GM12878 (cell line): ENCODE measurements around the gene DHRS12. TPM values are rescaled to one million over a fixed set of nuclear protein-coding genes. Genes with fewer than 3 reads are reported as not detected.
A peak's percentile ranks its signal among the peaks of the same experiment; 100 is the strongest.

Experiments used
- ATAC-seq: fragments of 200-7000 bp; cut with Tn5 transposase; 3 replicates; pipeline ENCODE4 v1.9.1; 2020; ENCODE audit warnings: mild to moderate bottlenecking, moderate library complexity
- BruUV-seq: library from RNA; stranded (reverse); fragments of 400-500 nt; replicated peaks from 2 replicates; lab custom pipeline; 2021; lab: Mats Ljungman, UMichigan
- CTCF ChIA-PET: fragments of 300-600 bp; sonication (Branson Sonifier 250); formaldehyde crosslinking; extraction: SDS; loops from one replicate; lab custom pipeline; 2021; ENCODE audit warnings: inconsistent platforms; lab: Yijun Ruan, JAX
- POLR2A ChIA-PET: fragments of 350-600 bp; formaldehyde crosslinking; extraction: SDS; loops from one replicate; lab custom pipeline; 2021; ENCODE audit warnings: inconsistent platforms; lab: Charles Lee
- RAD21 ChIA-PET: fragments of 300-600 bp; sonication (Branson Sonifier 250); formaldehyde crosslinking; loops from one replicate; lab custom pipeline; 2023; ENCODE audit warnings: antibody characterized with exemption; ENCODE audit not compliant: unreplicated experiment; lab: Charles Lee
- SMC1A ChIA-PET: fragments of 300-600 bp; sonication (Branson Sonifier 250); formaldehyde crosslinking; loops from one replicate; lab custom pipeline; 2023; ENCODE audit not compliant: unreplicated experiment, uncharacterized antibody; lab: Charles Lee
- DNase-seq: peaks from one replicate; pipeline ENCODE4 v3.0.0-alpha.2; 2011; ENCODE audit warnings: low read depth, low spot score
- FAIRE-seq: peaks from 3 replicates; lab custom pipeline; 2011; peaks lifted over from hg19 to GRCh38; lab: Jason Lieb, UNC
- H2AFZ ChIP-seq: 2 replicates; pipeline ENCODE4 v1.6.0; 2011; ENCODE audit warnings: low read depth, low read length, control low read depth; ENCODE audit not compliant: control insufficient read depth
- H3K27ac ChIP-seq: 2 replicates; pipeline ENCODE4 v1.5.1; 2011; ENCODE audit warnings: control low read depth; ENCODE audit not compliant: control insufficient read depth, insufficient read depth
- H3K27me3 ChIP-seq, 2 experiments: replicated peaks in 1 of 2; 2 replicates each; pipeline versions ENCODE4 v1.6.0 to v1.6.1; 2011; ENCODE audit warnings: low read length in 1 of 2; ENCODE audit not compliant: control insufficient read depth in 2 of 2, insufficient read depth in 2 of 2
- H3K36me3 ChIP-seq, 2 experiments: 2 replicates each; pipeline ENCODE4 v1.5.1; 2011; ENCODE audit warnings: low read length in 1 of 2; ENCODE audit not compliant: control insufficient read depth in 2 of 2, insufficient read depth in 2 of 2
- H3K4me1 ChIP-seq: 2 replicates; pipeline ENCODE4 v1.6.1; 2011; ENCODE audit warnings: mild to moderate bottlenecking, low read length, moderate library complexity, mixed read lengths; ENCODE audit not compliant: control insufficient read depth, insufficient read depth
- H3K4me2 ChIP-seq: 2 replicates; pipeline ENCODE4 v1.6.0; 2011; ENCODE audit warnings: control low read depth; ENCODE audit not compliant: control insufficient read depth, insufficient read depth
- H3K4me3 ChIP-seq: fragments of 200-600 bp; sonication (generic); 2 replicates; pipeline ENCODE4 v1.5.1; 2016
- H3K79me2 ChIP-seq: 2 replicates; pipeline ENCODE4 v1.6.0; 2011; ENCODE audit warnings: low read length; ENCODE audit not compliant: control insufficient read depth, insufficient read depth
- H3K9ac ChIP-seq: 2 replicates; pipeline ENCODE4 v1.8.0; 2011; ENCODE audit warnings: low read length, control low read depth, mixed read lengths; ENCODE audit not compliant: control insufficient read depth, insufficient read depth
- H3K9me3 ChIP-seq: replicated peaks from 3 replicates; pipeline ENCODE4 v1.5.1; 2011; ENCODE audit warnings: mild to moderate bottlenecking, low read length; ENCODE audit not compliant: control insufficient read depth, insufficient read depth
- H4K20me1 ChIP-seq: 2 replicates; pipeline ENCODE4 v1.6.0; 2011; ENCODE audit not compliant: control insufficient read depth, insufficient read depth
- E2F4 ChIP-seq: IDR thresholded peaks from 2 replicates; pipeline ENCODE4 v1.6.1; 2012; ENCODE audit warnings: low read depth, low read length, improper control_type of control experiment
- MEF2B ChIP-seq: fragments of 450-650 bp; IDR thresholded peaks from 2 replicates; pipeline ENCODE4 v1.6.1; 2018; ENCODE audit warnings: mild to moderate bottlenecking, moderate library complexity; ENCODE audit not compliant: partially characterized antibody, poor library complexity, severe bottlenecking
- SPI1 ChIP-seq: IDR thresholded peaks from 2 replicates; pipeline ENCODE4 v1.6.1; 2011; ENCODE audit warnings: low read depth, mild to moderate bottlenecking, low read length, moderate library complexity, borderline replicate concordance; ENCODE audit not compliant: insufficient read depth
- ZBTB33 ChIP-seq: fragments of 450-650 bp; IDR thresholded peaks from 2 replicates; pipeline ENCODE4 v1.6.1; 2017; ENCODE audit warnings: mild to moderate bottlenecking
- WGBS: methylation state at CpG from one replicate; pipeline ENCODE4 v1.1.6; 2016; ENCODE audit warnings: low lambda C conversion rate; ENCODE audit not compliant: insufficient replicate concordance, insufficient coverage; ENCODE audit errors: missing lambda C conversion rate; 5-methylcytosine and 5-hydroxymethylcytosine counted together
- in situ Hi-C: fragments of 300-500 bp; cut with MboI; formaldehyde crosslinking; loops from 9 replicates; pipeline ENCODE4 v1.14.3; 2018; ENCODE audit warnings: mixed read lengths
- intact Hi-C: fragments of 100-400 bp; cut with micrococcal nuclease; formaldehyde crosslinking; loops from one replicate; pipeline ENCODE4 v1.14.2; 2022; ENCODE audit not compliant: unreplicated experiment
- polyA plus RNA-seq, 11 experiments: library from polyadenylated mRNA; depleted of rRNA in 4 of 11; unstranded in 6 of 11; stranded (reverse) in 5 of 11; fragments of >200 nt; fragmentation: Nextera tagmentation in 4 of 11; fragmentation: Illumina TruSeq in 1 of 11; extraction: Ambion mirVana in 4 of 11; extraction: Trizol in 1 of 11; gene quantifications; 1 replicate in 1 of 11; 2 replicates in 10 of 11; pipeline versions ENCODE4 v1.2.1 to v1.2.3, GENCODE V29; 2011 to 2016; ENCODE audit warnings: inconsistent platforms in 2 of 11, missing spikeins in 2 of 11, low read depth in 1 of 11
- total RNA-seq, 4 experiments: library from RNA; depleted of rRNA in 3 of 4; stranded (reverse); fragments of >200 nt in 3 of 4; fragmentation: Illumina TruSeq in 1 of 4; extraction: Trizol in 1 of 4; gene quantifications; 2 replicates each; pipeline versions ENCODE4 v1.2.1 to v1.2.3, GENCODE V29; 2013 to 2021

Gene DHRS12
- total and polyA plus RNA-seq, 10 of the 15 experiments (the other 5 are each of a cell fraction or from before 2014, with no cell fraction given) = 2.9 to 11.3 (median 8.2) TPM

GRCh38 chr13:51770681-51771417 is 33.1 kb downstream of the DHRS12 start:
- ATAC-seq (peak; percentile 46), DNase-seq (no peak), FAIRE-seq (no peak)
- Histone ChIP-seq H2AFZ (no peak overlapping the region), H3K4me3 (no peak overlapping the region), H3K27ac (no peak overlapping the region), H3K4me1 (no peaks in the 10 kb centered on the region), H3K4me2 (no peak overlapping the region), H3K9ac (no peak overlapping the region), H3K36me3 (no peaks in the 10 kb centered on the region), H3K79me2 (no peaks in the 10 kb centered on the region), H3K27me3 (no peaks in the 10 kb centered on the region), H4K20me1 (no peaks in the 10 kb centered on the region), H3K9me3 (no peaks in the 10 kb centered on the region)
- POLR2A ChIA-PET = no interaction called here
- in situ Hi-C loops = no loop called here
- TF ChIP-seq ZBTB33 (peak; percentile 94), SPI1 (peak; percentile 38; the same call in 1 of the 2 replicates), MEF2B (no peak), E2F4 (no peak)
- CTCF ChIA-PET = interaction anchor here (1.2 to 1.3 kb wide), 2 partner anchors 9 to 23 kb away, joined by 3 read pairs; no protein-coding TSS in a partner anchor
- intact Hi-C loops = no loop called here
- 99% methylated on average over 11 of the region's 11 CpGs for WGBS
- SMC1A ChIA-PET = interaction anchor here (1.1 to 1.5 kb wide), 4 partner anchors 14 to 326 kb away, joined by 3 to 4 read pairs (median 4); no protein-coding TSS in a partner anchor
- RAD21 ChIA-PET = interaction anchor here (1.3 kb wide), 1 partner anchor 27 kb away, joined by 3 read pairs; no protein-coding TSS in a partner anchor
- no TSS peak for BruUV-seq
